ENCODE data around the gene TIMM29. TPM values are rescaled to one million over a fixed set of nuclear protein-coding genes. Genes with fewer than 3 reads are reported as not detected.

Gene TIMM29
- total RNA-seq, 1 experiment from 2014 or later, result 19.3 TPM

DNA sequence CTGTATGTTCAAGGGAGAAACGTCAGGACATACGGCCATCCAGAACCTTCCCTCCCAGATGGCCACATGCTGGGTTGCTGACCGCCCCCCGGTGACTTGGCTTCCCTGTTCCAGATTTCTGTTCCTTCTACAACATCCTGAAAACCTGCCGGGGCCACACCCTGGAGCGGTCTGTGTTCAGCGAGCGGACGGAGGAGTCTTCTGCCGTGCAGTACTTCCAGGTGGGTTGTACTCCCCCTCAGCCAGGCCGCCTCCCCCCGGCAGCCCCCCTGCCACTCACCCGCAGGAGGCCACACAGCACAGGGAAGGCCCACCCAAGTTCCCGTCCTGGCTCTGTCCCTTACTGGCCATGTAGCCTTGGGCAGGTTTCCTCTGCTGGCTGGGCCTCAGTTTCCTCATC, 20.7 kb upstream of the TIMM29 start:
- no peak for DNase-seq (ENCODE audit: low read depth, low spot score)
- in situ Hi-C loops (cut with HindIII; ENCODE audit: low pct_unique_long_range_greater_than_20kb, low sequenced_read_pairs), result no loop called here

GRCh38 chr19:10908380-10908960, 20.1 kb upstream of the TIMM29 start:
- in situ Hi-C loops (cut with HindIII; ENCODE audit: low pct_unique_long_range_greater_than_20kb, low sequenced_read_pairs), result no loop called here

GRCh38 chr19:10911579-10912363, 16.8 kb upstream of the TIMM29 start:
- in situ Hi-C loops (cut with HindIII; ENCODE audit: low pct_unique_long_range_greater_than_20kb, low sequenced_read_pairs), result no loop called here
- DNase-seq (ENCODE audit: low read depth, low spot score), result no peak

More at GRCh38 chr19:10908380-10908960, 20.1 kb upstream of the TIMM29 start:
- DNase-seq (ENCODE audit: low read depth, low spot score), result no peak

DNA sequence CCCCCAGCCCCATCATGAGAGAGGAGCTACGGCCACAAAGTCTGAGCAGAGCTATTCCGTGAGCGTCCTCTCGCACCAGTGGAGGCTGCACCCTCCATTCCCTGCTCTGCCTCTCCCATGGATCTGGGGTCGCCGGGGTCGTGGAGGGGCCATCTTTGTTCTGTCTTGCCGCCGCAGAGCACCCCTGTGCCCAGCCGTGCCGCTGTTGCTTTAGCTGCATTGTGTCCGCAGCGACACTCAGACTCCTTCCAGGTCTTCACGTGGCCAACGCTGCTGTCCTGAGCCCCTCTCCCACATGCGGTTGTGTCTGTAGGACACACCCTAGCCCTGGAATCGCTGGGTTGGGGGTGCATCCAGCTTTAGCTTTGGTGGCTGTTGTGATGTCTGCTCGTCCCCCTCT, 16.0 kb upstream of the TIMM29 start:
- in situ Hi-C loops (cut with HindIII; ENCODE audit: low pct_unique_long_range_greater_than_20kb, low sequenced_read_pairs), result no loop called here

DNA sequence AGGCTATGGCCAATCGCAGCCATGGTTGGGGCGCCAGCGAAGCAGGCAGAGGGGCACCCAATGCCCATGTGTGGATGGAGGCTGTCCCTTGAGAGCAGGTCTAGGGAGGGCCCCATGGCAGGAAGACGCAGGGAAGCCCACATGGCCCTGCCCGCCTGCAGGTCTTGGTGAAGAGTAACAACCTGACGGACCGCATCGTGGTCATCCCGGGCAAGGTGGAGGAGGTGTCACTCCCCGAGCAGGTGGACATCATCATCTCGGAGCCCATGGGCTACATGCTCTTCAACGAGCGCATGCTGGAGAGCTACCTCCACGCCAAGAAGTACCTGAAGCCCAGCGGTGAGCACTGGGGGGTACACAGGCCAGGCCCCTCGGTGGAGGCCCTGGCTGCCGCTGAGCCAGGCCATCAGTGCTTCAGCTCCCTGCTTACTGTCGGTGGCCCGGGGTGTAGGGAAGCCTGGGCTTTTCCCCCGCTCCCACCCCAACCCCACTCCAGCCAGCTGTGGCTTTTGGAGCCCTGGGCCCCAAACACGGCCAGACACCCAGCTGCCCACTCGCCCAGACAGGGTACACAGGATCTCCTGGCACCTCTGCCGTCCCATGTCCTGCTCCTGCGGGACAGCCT, 14.8 kb upstream of the TIMM29 start:
- DNase-seq (ENCODE audit: low read depth, low spot score), result no peak
- in situ Hi-C loops (cut with HindIII; ENCODE audit: low pct_unique_long_range_greater_than_20kb, low sequenced_read_pairs), result no loop called here

More for the DNA sequence above, 16.0 kb upstream of the TIMM29 start:
- no peak for DNase-seq (ENCODE audit: low read depth, low spot score)

- DNase-seq (ENCODE audit: low read depth, low spot score), result no peak
- in situ Hi-C loops (cut with HindIII; ENCODE audit: low pct_unique_long_range_greater_than_20kb, low sequenced_read_pairs), result no loop called here
These were observed 13.2 kb upstream of the TIMM29 start for GRCh38 chr19:10915130-10916091.

- in situ Hi-C loops (cut with HindIII; ENCODE audit: low pct_unique_long_range_greater_than_20kb, low sequenced_read_pairs), result no loop called here
- DNase-seq (ENCODE audit: low read depth, low spot score), result no peak
These were observed 12.0 kb upstream of the TIMM29 start for GRCh38 chr19:10916602-10917001.

DNA sequence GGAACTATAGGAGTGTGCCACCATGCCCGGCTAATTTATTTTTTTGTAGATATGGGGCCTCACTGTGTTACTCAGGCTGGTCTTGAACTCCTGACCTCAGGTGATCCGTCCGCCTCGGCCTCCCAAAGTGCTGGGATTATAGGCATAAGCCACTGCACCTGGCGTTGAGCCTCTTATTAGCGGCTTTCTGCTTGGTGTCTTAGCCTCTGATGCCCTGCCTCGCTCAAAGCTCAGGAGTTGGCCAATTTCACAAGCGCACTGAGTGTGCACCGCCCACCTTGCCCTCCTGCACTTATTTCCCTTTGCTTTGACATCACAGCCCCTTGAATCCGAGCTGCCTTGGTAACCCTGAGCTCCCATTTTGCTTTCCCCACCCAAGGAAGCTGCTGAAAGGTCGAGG, 10.3 kb upstream of the TIMM29 start:
- no peak for DNase-seq (ENCODE audit: low read depth, low spot score)
- in situ Hi-C loops (cut with HindIII; ENCODE audit: low pct_unique_long_range_greater_than_20kb, low sequenced_read_pairs), result no loop called here

DNA sequence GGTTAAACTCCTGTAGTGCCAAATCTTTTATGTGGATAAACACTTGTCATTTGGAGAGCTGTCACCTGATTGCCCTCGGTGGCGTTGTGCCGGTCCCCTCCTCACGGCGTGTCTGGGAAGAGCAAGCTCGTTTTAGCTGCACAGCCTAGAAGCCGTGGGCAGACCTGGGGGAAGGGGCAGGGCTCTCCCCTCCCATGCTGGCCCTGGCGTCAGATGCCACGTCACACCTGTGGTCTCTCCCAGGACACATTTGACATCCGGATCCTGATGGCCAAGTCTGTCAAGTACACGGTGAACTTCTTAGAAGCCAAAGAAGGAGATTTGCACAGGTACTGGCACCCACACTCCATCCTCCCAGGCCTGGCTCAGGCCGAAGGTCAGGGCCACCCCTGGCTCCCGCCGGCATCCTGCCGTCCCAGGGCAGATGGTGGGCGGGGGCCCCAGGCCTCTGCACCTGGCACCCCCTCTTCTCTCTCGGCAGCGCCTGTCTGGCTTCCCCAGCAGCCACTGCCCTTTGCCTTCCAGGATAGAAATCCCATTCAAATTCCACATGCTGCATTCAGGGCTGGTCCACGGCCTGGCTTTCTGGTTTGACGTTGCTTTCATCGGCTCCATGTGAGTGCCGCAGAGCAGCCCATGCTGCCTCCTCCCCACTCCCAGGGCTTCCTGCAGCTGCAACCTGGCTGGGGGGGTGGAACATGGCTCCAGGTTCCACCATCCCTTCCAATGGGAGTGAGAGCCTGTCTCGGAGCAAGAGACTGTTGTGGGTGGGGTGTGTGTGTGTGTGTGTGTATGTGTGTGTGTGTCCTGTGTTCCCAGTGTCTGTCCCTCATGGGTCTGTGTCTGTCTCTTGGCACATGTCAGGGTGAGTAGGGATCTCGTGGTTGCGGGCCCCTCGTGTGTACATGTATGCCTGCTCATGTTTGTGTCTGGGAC, 9.0 kb upstream of the TIMM29 start:
- DNase-seq (ENCODE audit: low read depth, low spot score), result no peak
- in situ Hi-C loops (cut with HindIII; ENCODE audit: low pct_unique_long_range_greater_than_20kb, low sequenced_read_pairs), result no loop called here

DNA sequence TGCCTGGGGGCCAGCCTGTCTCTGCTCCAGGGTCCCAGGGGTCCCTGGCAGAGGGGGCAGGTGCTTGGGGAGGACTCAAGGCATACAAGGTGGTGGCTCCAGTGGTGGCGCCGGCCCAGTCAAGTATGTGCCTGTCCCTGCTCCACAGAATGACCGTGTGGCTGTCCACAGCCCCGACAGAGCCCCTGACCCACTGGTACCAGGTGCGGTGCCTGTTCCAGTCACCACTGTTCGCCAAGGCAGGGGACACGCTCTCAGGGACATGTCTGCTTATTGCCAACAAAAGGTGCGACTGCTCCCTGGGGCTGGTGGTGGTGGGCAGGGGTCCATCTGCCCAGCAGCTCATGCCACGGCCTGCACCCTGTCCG, 8.3 kb upstream of the TIMM29 start:
- in situ Hi-C loops (cut with HindIII; ENCODE audit: low pct_unique_long_range_greater_than_20kb, low sequenced_read_pairs), result no loop called here
- DNase-seq (ENCODE audit: low read depth, low spot score), result no peak

DNA sequence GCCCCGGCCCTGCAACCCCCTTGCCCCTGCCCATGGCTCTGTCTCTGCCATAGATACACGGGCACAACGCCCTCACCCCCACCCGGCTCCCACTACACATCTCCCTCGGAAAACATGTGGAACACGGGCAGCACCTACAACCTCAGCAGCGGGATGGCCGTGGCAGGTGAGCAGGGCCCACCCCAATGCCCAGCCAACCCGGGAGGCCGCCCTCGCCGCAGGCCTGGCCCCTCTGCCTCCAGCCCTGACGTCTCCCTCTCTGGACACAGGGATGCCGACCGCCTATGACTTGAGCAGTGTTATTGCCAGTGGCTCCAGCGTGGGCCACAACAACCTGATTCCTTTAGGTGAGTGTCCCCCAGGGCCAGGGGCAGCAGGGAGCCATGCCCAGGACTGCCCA, 7.8 kb upstream of the TIMM29 start:
- DNase-seq (ENCODE audit: low read depth, low spot score), result no peak
- in situ Hi-C loops (cut with HindIII; ENCODE audit: low pct_unique_long_range_greater_than_20kb, low sequenced_read_pairs), result no loop called here

GRCh38 chr19:10921199-10921909, 7.3 kb upstream of the TIMM29 start:
- in situ Hi-C loops (cut with HindIII; ENCODE audit: low pct_unique_long_range_greater_than_20kb, low sequenced_read_pairs), result no loop called here

GRCh38 chr19:10921910-10922637, 6.5 kb upstream of the TIMM29 start:
- in situ Hi-C loops (cut with HindIII; ENCODE audit: low pct_unique_long_range_greater_than_20kb, low sequenced_read_pairs), result no loop called here
- DNase-seq (ENCODE audit: low read depth, low spot score), result no peak

More at GRCh38 chr19:10921199-10921909, 7.3 kb upstream of the TIMM29 start:
- no peak for DNase-seq (ENCODE audit: low read depth, low spot score)

GRCh38 chr19:10922638-10923014, 6.0 kb upstream of the TIMM29 start:
- in situ Hi-C loops (cut with HindIII; ENCODE audit: low pct_unique_long_range_greater_than_20kb, low sequenced_read_pairs), result no loop called here
- DNase-seq (ENCODE audit: low read depth, low spot score), result no peak

GRCh38 chr19:10923260-10924112, 5.1 kb upstream of the TIMM29 start:
- in situ Hi-C loops (cut with HindIII; ENCODE audit: low pct_unique_long_range_greater_than_20kb, low sequenced_read_pairs), result no loop called here
- DNase-seq (ENCODE audit: low read depth, low spot score), result no peak
